22Rv1 (cell line): Measurements from ENCODE around the gene SMYD3.

ENCODE experiments used
- CTCF ChIP-seq: fragments of 450-650 bp; IDR thresholded peaks from 2 replicates; pipeline ENCODE4 v1.5.1; 2017; ENCODE audit warnings: mild to moderate bottlenecking
- ZFX ChIP-seq: fragments of 450-650 bp; IDR thresholded peaks from 2 replicates; pipeline ENCODE4 v1.6.1; 2017; ENCODE audit warnings: antibody characterized with exemption, borderline replicate concordance

DNA sequence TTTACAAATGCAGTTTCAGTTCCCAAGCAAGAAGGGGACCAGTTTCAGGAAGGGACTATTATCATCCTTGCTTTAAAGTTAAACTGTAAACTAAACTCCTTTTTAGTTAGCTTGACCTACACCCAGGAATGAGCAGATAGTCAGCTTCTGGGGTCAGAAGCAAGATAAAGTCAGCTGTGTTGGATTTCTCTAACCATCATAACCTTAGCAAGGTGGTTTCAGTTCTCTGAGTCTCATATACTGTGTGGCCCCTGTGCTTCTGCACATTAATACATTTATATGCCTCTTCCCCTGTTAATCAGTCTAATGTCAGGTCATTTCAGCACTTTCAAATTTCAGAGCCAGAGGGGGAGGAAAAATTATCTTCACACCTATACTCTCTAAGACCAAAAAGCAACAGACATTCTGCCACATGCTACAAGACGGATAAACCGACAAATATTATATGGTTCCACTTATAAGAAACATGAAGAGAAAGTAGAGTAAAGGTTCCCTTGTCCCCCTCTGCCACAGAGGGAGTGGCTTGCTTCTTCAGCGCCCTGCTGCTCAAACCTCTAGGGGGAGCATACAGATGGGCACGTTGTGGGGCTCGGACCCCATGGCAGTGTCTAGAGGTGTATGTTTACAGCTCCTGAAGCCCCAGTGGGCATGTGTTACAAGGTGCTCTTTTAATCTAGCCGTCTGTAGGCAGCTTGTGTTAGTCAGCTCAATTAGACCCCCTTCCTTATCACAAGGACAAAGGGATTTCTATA is 89.1 kb downstream of the SMYD3 start:
- TF ChIP-seq CTCF (0 out of 2 replicates have a peak, but pooled peaks have one; percentile 11), ZFX (no peak)
